NK-92 (cell line): ENCODE measurements around the gene CEP97.
"Not testable (repeated sequence)": the region's sequence is repeated elsewhere in the genome, so short reads cannot be mapped to it uniquely, and the experiment has no call there.

Source experiments
- DNase-seq: peaks from one replicate; lab custom pipeline; 2025; ENCODE audit not compliant: unreplicated experiment; lab: John Stamatoyannopoulos, UW

The CEP97 gene

GRCh38 chr3:101702726-101703125 is 21.7 kb upstream of the CEP97 start:
- DNase-seq = no peak

GRCh38 chr3:101703169-101703568 is 21.2 kb upstream of the CEP97 start:
- DNase-seq = no peak

- DNase-seq = not testable (repeated sequence)
These were observed 19.8 kb upstream of the CEP97 start for GRCh38 chr3:101704639-101705038.

GRCh38 chr3:101709126-101709525 is 15.3 kb upstream of the CEP97 start:
- no peak for DNase-seq

GRCh38 chr3:101718455-101718854 is 6.0 kb upstream of the CEP97 start:
- no peak for DNase-seq

- DNase-seq = no peak
These were observed 4.7 kb upstream of the CEP97 start for GRCh38 chr3:101719604-101720185.

GRCh38 chr3:101720851-101721840 is 3.3 kb upstream of the CEP97 start:
- DNase-seq = no peak

- no peak for DNase-seq
These were observed 1.8 kb upstream of the CEP97 start for GRCh38 chr3:101722394-101723173.

- DNase-seq = no peak
These were observed 928 bp downstream of the CEP97 start for GRCh38 chr3:101725194-101725889.

GRCh38 chr3:101725890-101726275 is 1.5 kb downstream of the CEP97 start:
- DNase-seq = no peak

- DNase-seq = no peak
These were observed 5.2 kb downstream of the CEP97 start for GRCh38 chr3:101729586-101729985.

- DNase-seq = no peak
These were observed 6.4 kb downstream of the CEP97 start for GRCh38 chr3:101730839-101731238.

GRCh38 chr3:101732240-101732641 is 7.8 kb downstream of the CEP97 start:
- no peak for DNase-seq

- no peak for DNase-seq
These were observed 11.4 kb downstream of the CEP97 start for GRCh38 chr3:101735833-101736232.

GRCh38 chr3:101741914-101742313 is 17.5 kb downstream of the CEP97 start:
- DNase-seq = not testable (repeated sequence)

GRCh38 chr3:101744811-101745210 is 20.4 kb downstream of the CEP97 start:
- DNase-seq = no peak

- DNase-seq = not testable (repeated sequence)
These were observed 21.5 kb downstream of the CEP97 start for GRCh38 chr3:101745934-101746333.

- not testable (repeated sequence) for DNase-seq
These were observed 29.1 kb downstream of the CEP97 start for GRCh38 chr3:101753386-101754113.

GRCh38 chr3:101758224-101758623 is 33.8 kb downstream of the CEP97 start:
- DNase-seq = no peak

- DNase-seq = no peak
These were observed 37.7 kb downstream of the CEP97 start for GRCh38 chr3:101762041-101762646.
